ENCODE measurements around the gene PTGDR. TPM values are rescaled to one million over a fixed set of nuclear protein-coding genes. Genes with fewer than 3 reads are reported as not detected.

PTGDR gene
- total RNA-seq, 5 donors from 2014 or later (not counting 1 experiment from before 2014, with no cell fraction given): 1.8 to 8.9 (median 5.2) TPM

DNA sequence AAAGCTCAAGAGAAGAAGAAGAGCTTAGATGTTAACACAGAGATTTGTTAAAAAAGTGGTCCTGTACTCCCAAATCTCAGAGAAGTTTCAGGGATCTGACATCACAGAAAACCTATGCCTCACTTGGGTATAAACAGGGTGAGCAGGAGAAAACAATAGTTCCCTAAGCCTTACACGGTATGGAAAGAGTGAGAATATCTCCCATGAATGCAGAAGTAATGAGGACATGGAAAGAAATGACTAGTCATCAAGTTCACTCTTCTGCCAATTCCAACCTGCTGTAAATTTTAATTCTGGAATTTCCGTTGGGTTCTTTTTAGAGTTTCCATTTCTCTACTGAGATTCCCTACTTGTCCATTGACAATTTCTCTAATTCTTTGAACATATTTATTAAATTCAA, 40.4 kb downstream of the PTGDR start:
- Histone ChIP-seq H3K27ac (ENCODE audit: low read length) (no peak overlapping the region), H3K36me3 (ENCODE audit: control insufficient read depth in 2 of 2, extremely low read depth in 1 of 2, insufficient read depth in 1 of 2, low read length in 1 of 2) (no peaks in the 10 kb centered on the region), H3K4me3 (ENCODE audit: control insufficient read depth in 1 of 2, extremely low read depth in 1 of 2, low read length in 1 of 2) (no peak overlapping the region), H3K27me3 (replicated peaks in 1 of 2; ENCODE audit: control insufficient read depth in 2 of 2, extremely low read depth in 1 of 2, insufficient read depth in 2 of 2, low read length in 1 of 2) (no peaks in the 10 kb centered on the region), H3K9me3 (no peaks in the 10 kb centered on the region), H3K4me1 (ENCODE audit: control insufficient read depth in 1 of 2, extremely low read depth in 1 of 2, insufficient read depth in 2 of 2, low read length in 2 of 2) (peaks cover 0 to 28% of the 10 kb centered on the region in 2 experiments)
- ChIA-PET POLR2A (interaction anchor here in 1 of 2 donors (0.6 kb wide), 1 partner anchor 34 kb away, joined by 3 read pairs; no protein-coding TSS in a partner anchor), CTCF (interaction anchor here in 1 of 2 donors (0.5 kb wide), 1 partner anchor 423 kb away, joined by 5 read pairs; no protein-coding TSS in a partner anchor)
- H3K4me1 Mint-ChIP-seq: peaks cover 49 to 80% (median 63%) of the 10 kb centered on the region in 3 donors
- H3K36me3 Mint-ChIP-seq: peaks cover 17% of the 10 kb centered on the region
- ATAC-seq (replicated peaks in 1 of 4) (no peak), DNase-seq (no peak)
- H3K4me3 Mint-ChIP-seq: no peak overlapping the region
- no CpG with 5 or more reads among the region's 2 CpGs for WGBS (ENCODE audit: insufficient coverage)
- H3K9me3 Mint-ChIP-seq: no peaks in the 10 kb centered on the region
- no peaks in the 10 kb centered on the region for H3K27me3 Mint-ChIP-seq
- peak overlapping the region; percentile 77 to 80 for H3K27ac Mint-ChIP-seq

DNA sequence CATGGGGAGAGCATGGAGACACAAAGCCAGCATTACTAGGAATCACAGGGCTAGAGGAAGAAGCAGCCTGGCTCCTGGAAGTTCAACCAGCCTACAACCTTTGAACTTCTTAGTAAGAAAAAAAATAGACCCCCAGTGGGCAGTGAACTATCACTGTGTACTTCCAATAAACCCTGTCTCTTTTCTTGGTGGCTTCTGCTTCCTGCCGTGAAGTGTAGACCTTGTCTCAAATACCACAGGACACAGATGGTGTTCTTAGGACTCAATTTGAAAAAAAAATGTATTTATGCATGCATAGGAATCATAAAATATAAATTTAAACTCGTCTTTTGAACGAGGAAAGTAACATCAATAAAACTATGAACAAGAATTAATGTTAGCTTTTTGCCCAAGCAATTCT, 43.0 kb downstream of the PTGDR start:
- Mint-ChIP-seq H3K36me3 (peaks cover 19% of the 10 kb centered on the region), H3K27me3 (peaks cover 0 to 6% of the 10 kb centered on the region in 2 donors), H3K4me1 (peaks cover 63 to 78% (median 63%) of the 10 kb centered on the region in 3 donors), H3K27ac (peak overlapping the region; percentile 80 to 95), H3K9me3 (no peaks in the 10 kb centered on the region), H3K4me3 (peak overlapping the region in 2 of 3 donors; percentile 99)
- no peak overlapping the region for H3K4me3 ChIP-seq (ENCODE audit: control insufficient read depth in 1 of 2, extremely low read depth in 1 of 2, low read length in 1 of 2)
- H3K27me3 ChIP-seq (replicated peaks in 1 of 2; ENCODE audit: control insufficient read depth in 2 of 2, extremely low read depth in 1 of 2, insufficient read depth in 2 of 2, low read length in 1 of 2): peaks cover 0 to 7% of the 10 kb centered on the region in 2 experiments
- ChIA-PET CTCF (interaction anchor here (0.6 to 1.8 kb wide), 2 partner anchors 10 to 89 kb away, joined by 3 to 9 read pairs; no protein-coding TSS in a partner anchor), POLR2A (interaction anchor here (0.5 to 0.7 kb wide), 3 partner anchors 10 to 540 kb away, joined by 3 to 7 read pairs (median 4); no protein-coding TSS in a partner anchor)
- no CpG with 5 or more reads among the region's 3 CpGs for WGBS (ENCODE audit: insufficient coverage)
- no peaks in the 10 kb centered on the region for H3K9me3 ChIP-seq
- no peak overlapping the region for H3K27ac ChIP-seq (ENCODE audit: low read length)
- no peak for ATAC-seq (replicated peaks in 1 of 4)
- no peak for DNase-seq
- H3K36me3 ChIP-seq (ENCODE audit: control insufficient read depth in 2 of 2, extremely low read depth in 1 of 2, insufficient read depth in 1 of 2, low read length in 1 of 2): no peaks in the 10 kb centered on the region
- peaks cover 4 to 37% of the 10 kb centered on the region in 2 experiments for H3K4me1 ChIP-seq (ENCODE audit: control insufficient read depth in 1 of 2, extremely low read depth in 1 of 2, insufficient read depth in 2 of 2, low read length in 2 of 2)

DNA sequence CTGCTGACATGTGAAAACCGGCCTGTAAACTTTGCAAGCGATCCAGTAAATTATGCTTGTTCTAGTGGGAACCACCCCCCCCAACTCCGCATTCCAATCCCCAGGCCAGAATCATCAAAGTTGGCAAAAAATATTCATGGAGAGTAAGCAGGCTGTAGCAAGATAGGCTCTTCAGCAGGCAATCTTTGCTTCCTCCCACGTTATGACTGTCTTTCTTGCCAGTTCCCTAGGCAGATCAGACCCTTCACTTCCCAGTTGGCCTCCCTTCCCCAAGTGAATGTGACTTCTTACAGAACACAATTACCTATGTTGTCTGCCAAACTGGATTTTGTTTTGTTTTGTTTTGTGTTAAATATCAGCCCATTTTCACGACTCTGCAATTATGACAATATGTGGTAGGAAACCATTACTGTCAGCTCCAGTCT, 45.4 kb downstream of the PTGDR start:
- Histone ChIP-seq H3K9me3 (no peaks in the 10 kb centered on the region), H3K4me3 (ENCODE audit: control insufficient read depth in 1 of 2, extremely low read depth in 1 of 2, low read length in 1 of 2) (peak overlapping the region; percentile 76 to 81), H3K27me3 (replicated peaks in 1 of 2; ENCODE audit: control insufficient read depth in 2 of 2, extremely low read depth in 1 of 2, insufficient read depth in 2 of 2, low read length in 1 of 2) (peaks cover 0 to 7% of the 10 kb centered on the region in 2 experiments), H3K36me3 (ENCODE audit: control insufficient read depth in 2 of 2, extremely low read depth in 1 of 2, insufficient read depth in 1 of 2, low read length in 1 of 2) (no peaks in the 10 kb centered on the region), H3K4me1 (ENCODE audit: control insufficient read depth in 1 of 2, extremely low read depth in 1 of 2, insufficient read depth in 2 of 2, low read length in 2 of 2) (peaks cover 13 to 45% of the 10 kb centered on the region in 2 experiments), H3K27ac (ENCODE audit: low read length) (peak overlapping the region; percentile 65)
- H3K4me1 Mint-ChIP-seq: peaks cover 72 to 86% (median 76%) of the 10 kb centered on the region in 3 donors
- H3K9me3 Mint-ChIP-seq: no peaks in the 10 kb centered on the region
- WGBS (ENCODE audit: insufficient coverage): 89% methylated on average over 1 of the region's 5 CpGs
- peak overlapping the region; percentile 99 to 100 (median 99) for H3K4me3 Mint-ChIP-seq
- ChIA-PET POLR2A (no interaction called here), CTCF (no interaction called here)
- peak overlapping the region; percentile 80 to 95 for H3K27ac Mint-ChIP-seq
- H3K36me3 Mint-ChIP-seq: peaks cover 22% of the 10 kb centered on the region
- no peak for DNase-seq
- peaks cover 0 to 6% of the 10 kb centered on the region in 2 donors for H3K27me3 Mint-ChIP-seq
- no peak for ATAC-seq (replicated peaks in 1 of 4)

DNA sequence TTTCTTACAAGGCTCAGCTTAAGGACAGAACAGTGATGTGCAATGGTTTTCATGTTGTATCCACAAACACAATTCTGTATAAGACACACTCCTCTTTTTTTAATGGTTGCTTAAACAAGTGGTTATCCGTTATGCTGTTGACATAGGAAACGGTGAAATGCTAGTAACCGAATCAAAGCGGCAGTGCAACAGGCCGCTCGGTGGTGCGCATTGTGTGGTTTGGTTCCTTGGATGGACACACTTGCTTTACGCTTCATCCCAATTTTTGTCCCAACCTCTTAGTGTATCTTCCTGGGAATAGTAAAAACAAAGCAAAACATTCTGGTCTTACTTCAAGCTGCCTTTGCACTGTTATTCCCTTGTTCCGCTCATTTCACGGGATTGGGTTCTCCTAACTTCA, 46.0 kb downstream of the PTGDR start:
- 52% methylated on average over 2 of the region's 10 CpGs for WGBS (ENCODE audit: insufficient coverage)
- Histone ChIP-seq H3K27ac (ENCODE audit: low read length) (peak overlapping the region; percentile 65), H3K36me3 (ENCODE audit: control insufficient read depth in 2 of 2, extremely low read depth in 1 of 2, insufficient read depth in 1 of 2, low read length in 1 of 2) (no peaks in the 10 kb centered on the region), H3K27me3 (replicated peaks in 1 of 2; ENCODE audit: control insufficient read depth in 2 of 2, extremely low read depth in 1 of 2, insufficient read depth in 2 of 2, low read length in 1 of 2) (peaks cover 0 to 7% of the 10 kb centered on the region in 2 experiments), H3K9me3 (no peaks in the 10 kb centered on the region), H3K4me1 (ENCODE audit: control insufficient read depth in 1 of 2, extremely low read depth in 1 of 2, insufficient read depth in 2 of 2, low read length in 2 of 2) (peaks cover 16 to 47% of the 10 kb centered on the region in 2 experiments), H3K4me3 (ENCODE audit: control insufficient read depth in 1 of 2, extremely low read depth in 1 of 2, low read length in 1 of 2) (peak overlapping the region; percentile 76 to 81)
- CTCF ChIA-PET: no interaction called here
- POLR2A ChIA-PET: interaction anchor here in 1 of 2 donors (0.5 kb wide), 1 partner anchor 14 kb away, joined by 9 read pairs; no protein-coding TSS in a partner anchor
- Mint-ChIP-seq H3K36me3 (peaks cover 22% of the 10 kb centered on the region), H3K9me3 (no peaks in the 10 kb centered on the region), H3K27me3 (peaks cover 0 to 6% of the 10 kb centered on the region in 2 donors), H3K4me3 (peak overlapping the region; percentile 99 to 100 (median 99)), H3K4me1 (peaks cover 75 to 85% (median 75%) of the 10 kb centered on the region in 3 donors), H3K27ac (peak overlapping the region; percentile 80 to 95)
- DNase-seq (peak in 2 of 35 experiments; percentile 18 to 32), ATAC-seq (replicated peaks in 1 of 4) (no peak)

DNA sequence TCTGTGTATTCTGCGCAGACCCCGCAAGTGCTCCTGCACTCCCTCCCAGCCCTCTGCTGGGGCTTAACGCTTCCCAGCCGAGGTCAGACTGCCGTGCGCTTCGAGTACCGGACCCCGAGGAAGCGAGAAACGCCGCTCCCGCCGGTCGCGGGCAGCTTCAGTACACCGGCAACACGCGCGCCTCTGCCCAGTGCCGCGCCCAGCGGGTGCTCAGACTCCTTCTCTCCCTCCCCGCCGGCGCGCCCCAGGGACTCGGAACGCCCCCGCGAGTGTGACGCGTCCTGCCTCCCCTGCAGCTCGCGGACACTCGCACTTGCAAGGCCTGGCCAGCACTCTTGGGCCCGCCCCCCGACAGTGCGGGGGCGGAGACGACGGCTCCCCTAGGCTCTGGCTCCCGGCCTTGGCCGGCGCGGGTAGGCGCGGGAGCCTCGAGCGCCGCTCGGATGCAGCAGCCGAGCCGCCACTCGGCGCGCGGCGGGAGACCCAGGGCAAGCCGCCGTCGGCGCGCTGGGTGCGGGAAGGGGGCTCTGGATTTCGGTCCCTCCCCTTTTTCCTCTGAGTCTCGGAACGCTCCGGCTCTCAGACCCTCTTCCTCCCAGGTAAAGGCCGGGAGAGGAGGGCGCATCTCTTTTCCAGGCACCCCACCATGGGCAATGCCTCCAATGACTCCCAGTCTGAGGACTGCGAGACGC, 46.6 kb downstream of the PTGDR start, which contains the start of gene PTGER2:
Gene PTGER2 (plus strand): TSS at position 410 of the 692 bp plus-strand sequence. CDS start 237 bp downstream, at position 647.
- peak; percentile 65 to 66 (median 65) for ATAC-seq (replicated peaks in 1 of 4)
- Histone ChIP-seq H3K9me3 (no peaks in the 10 kb centered on the region), H3K4me3 (ENCODE audit: control insufficient read depth in 1 of 2, extremely low read depth in 1 of 2, low read length in 1 of 2) (peak within 1 kb of the TSS; percentile 76 to 81), H3K27me3 (replicated peaks in 1 of 2; ENCODE audit: control insufficient read depth in 2 of 2, extremely low read depth in 1 of 2, insufficient read depth in 2 of 2, low read length in 1 of 2) (peaks cover 0 to 7% of the 10 kb centered on the region in 2 experiments), H3K36me3 (ENCODE audit: control insufficient read depth in 2 of 2, extremely low read depth in 1 of 2, insufficient read depth in 1 of 2, low read length in 1 of 2) (no peaks in the 10 kb centered on the region), H3K27ac (ENCODE audit: low read length) (peak within 1 kb of the TSS; percentile 72), H3K4me1 (ENCODE audit: control insufficient read depth in 1 of 2, extremely low read depth in 1 of 2, insufficient read depth in 2 of 2, low read length in 2 of 2) (peaks cover 16 to 48% of the 10 kb centered on the region in 2 experiments)
- H3K4me3 Mint-ChIP-seq: peak within 1 kb of the TSS; percentile 99 to 100 (median 99)
- H3K4me1 Mint-ChIP-seq: peaks cover 79 to 86% (median 81%) of the 10 kb centered on the region in 3 donors
- peaks cover 19% of the 10 kb centered on the region for H3K36me3 Mint-ChIP-seq
- no peaks in the 10 kb centered on the region for H3K9me3 Mint-ChIP-seq
- peak; percentile 29 to 75 (median 54) for DNase-seq
- peaks cover 0 to 6% of the 10 kb centered on the region in 2 donors for H3K27me3 Mint-ChIP-seq
- CTCF ChIA-PET: interaction anchor here in 1 of 2 donors (1.1 kb wide), 1 partner anchor 87 kb away, joined by 4 read pairs; no protein-coding TSS in a partner anchor
- peak within 1 kb of the TSS; percentile 95 to 98 for H3K27ac Mint-ChIP-seq
- POLR2A ChIA-PET: interaction anchor here in 1 of 2 donors (0.5 to 0.7 kb wide), 2 partner anchors 14 to 31 kb away, joined by 3 to 9 read pairs; no protein-coding TSS in a partner anchor
- WGBS (ENCODE audit: insufficient coverage): under 1% methylated on average over 73 of the region's 73 CpGs

Data from T-cell (primary cell).